OCI-LY7 (cell line): ENCODE data around the gene SFT2D1.

ENCODE experiments used
- EZH2phosphoT487 ChIP-seq: fragments of 200-600 bp; sonication (generic); IDR thresholded peaks from 2 replicates; pipeline ENCODE4 v1.6.1; 2018; ENCODE audit warnings: low read depth, borderline replicate concordance, mild to moderate bottlenecking, mixed run types, antibody characterized with exemption, low read length, moderate library complexity, mixed read lengths
- TF ChIP-seq, protein P1 (sequence below): fragments of 200-600 bp; sonication (generic); conservative IDR thresholded peaks from 2 replicates; pipeline ENCODE4 v1.5.1; 2014; ENCODE audit warnings: mild to moderate bottlenecking, antibody characterized with exemption, low read length, moderate library complexity, mixed read lengths

DNA sequence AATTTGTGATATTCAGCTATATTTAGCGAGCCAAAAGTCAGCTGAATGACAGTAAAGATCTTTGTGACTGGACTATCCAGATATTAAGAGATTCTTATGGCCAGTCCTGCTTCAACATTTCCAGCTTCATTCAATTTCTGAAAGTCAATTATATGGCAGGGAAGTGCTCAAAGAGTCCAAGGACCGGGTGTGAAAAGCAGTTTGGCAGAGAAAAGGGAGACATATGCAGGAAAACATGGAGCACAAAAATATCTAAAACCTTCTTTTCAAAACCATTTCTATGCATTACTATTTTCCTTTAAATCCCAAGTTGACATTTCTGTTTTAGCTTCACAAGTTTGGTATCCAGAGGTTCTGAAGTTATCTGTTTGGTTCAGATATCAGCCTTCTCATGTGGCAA, 35.4 kb upstream of the SFT2D1 start:
- TF ChIP-seq, protein P1, sequence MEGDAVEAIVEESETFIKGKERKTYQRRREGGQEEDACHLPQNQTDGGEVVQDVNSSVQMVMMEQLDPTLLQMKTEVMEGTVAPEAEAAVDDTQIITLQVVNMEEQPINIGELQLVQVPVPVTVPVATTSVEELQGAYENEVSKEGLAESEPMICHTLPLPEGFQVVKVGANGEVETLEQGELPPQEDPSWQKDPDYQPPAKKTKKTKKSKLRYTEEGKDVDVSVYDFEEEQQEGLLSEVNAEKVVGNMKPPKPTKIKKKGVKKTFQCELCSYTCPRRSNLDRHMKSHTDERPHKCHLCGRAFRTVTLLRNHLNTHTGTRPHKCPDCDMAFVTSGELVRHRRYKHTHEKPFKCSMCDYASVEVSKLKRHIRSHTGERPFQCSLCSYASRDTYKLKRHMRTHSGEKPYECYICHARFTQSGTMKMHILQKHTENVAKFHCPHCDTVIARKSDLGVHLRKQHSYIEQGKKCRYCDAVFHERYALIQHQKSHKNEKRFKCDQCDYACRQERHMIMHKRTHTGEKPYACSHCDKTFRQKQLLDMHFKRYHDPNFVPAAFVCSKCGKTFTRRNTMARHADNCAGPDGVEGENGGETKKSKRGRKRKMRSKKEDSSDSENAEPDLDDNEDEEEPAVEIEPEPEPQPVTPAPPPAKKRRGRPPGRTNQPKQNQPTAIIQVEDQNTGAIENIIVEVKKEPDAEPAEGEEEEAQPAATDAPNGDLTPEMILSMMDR: no peak
- no peak for TF ChIP-seq EZH2phosphoT487
